ENCODE results near the gene HSD17B4. TPM values are rescaled to one million over a fixed set of nuclear protein-coding genes. Genes with fewer than 3 reads are reported as not detected.
"Not testable (repeated sequence)": the region's sequence is repeated elsewhere in the genome, so short reads cannot be mapped to it uniquely, and the experiment has no call there.

HSD17B4 gene
- total and polyA plus RNA-seq, 2 donors (not counting 1 experiment from before 2014, with no cell fraction given) = 187 to 340 TPM

GRCh38 chr5:119444643-119445042 is 7.7 kb upstream of the HSD17B4 start:
- H3K4me2 ChIP-seq (ENCODE audit: extremely low read depth, insufficient read depth, low read length); H2AFZ ChIP-seq (ENCODE audit: low read length); H4K20me1 ChIP-seq (ENCODE audit: control insufficient read depth, extremely low read depth, insufficient read depth, low read length); H3K4me1 ChIP-seq (ENCODE audit: control insufficient read depth, extremely low read depth, insufficient read depth, low read length); H3K27ac ChIP-seq (ENCODE audit: insufficient read depth, low read length); H3K36me3 ChIP-seq (ENCODE audit: control insufficient read depth, insufficient read depth, low read length); H3K79me2 ChIP-seq (ENCODE audit: control insufficient read depth, insufficient read depth, low read length); DNase-seq (ENCODE audit: low read depth in 2 of 2); H3K4me3 ChIP-seq (replicated peaks in 1 of 4; ENCODE audit: control extremely low read depth in 1 of 4, insufficient read depth in 1 of 4, low read depth in 3 of 4, low read length in 4 of 4); H3K9ac ChIP-seq (ENCODE audit: insufficient read depth, low read length); H3K27me3 ChIP-seq (ENCODE audit: control insufficient read depth, insufficient read depth, low read length); H3K9me3 ChIP-seq (ENCODE audit: control insufficient read depth, insufficient read depth, low read depth, low read length): not testable (repeated sequence)

- no peaks in the 10 kb centered on the region for H3K4me1 ChIP-seq (ENCODE audit: control insufficient read depth, extremely low read depth, insufficient read depth, low read length)
- no peak overlapping the region for H3K9ac ChIP-seq (ENCODE audit: insufficient read depth, low read length)
- no peak overlapping the region for H3K4me2 ChIP-seq (ENCODE audit: extremely low read depth, insufficient read depth, low read length)
- H3K27ac ChIP-seq (ENCODE audit: insufficient read depth, low read length) = no peak overlapping the region
- no peaks in the 10 kb centered on the region for H4K20me1 ChIP-seq (ENCODE audit: control insufficient read depth, extremely low read depth, insufficient read depth, low read length)
- H3K79me2 ChIP-seq (ENCODE audit: control insufficient read depth, insufficient read depth, low read length) = no peaks in the 10 kb centered on the region
- H3K36me3 ChIP-seq (ENCODE audit: control insufficient read depth, insufficient read depth, low read length) = no peaks in the 10 kb centered on the region
- H3K9me3 ChIP-seq (ENCODE audit: control insufficient read depth, insufficient read depth, low read depth, low read length) = no peaks in the 10 kb centered on the region
- no peak overlapping the region for H2AFZ ChIP-seq (ENCODE audit: low read length)
- peaks cover 4% of the 10 kb centered on the region for H3K27me3 ChIP-seq (ENCODE audit: control insufficient read depth, insufficient read depth, low read length)
- DNase-seq (ENCODE audit: low read depth in 2 of 2) = no peak
- TF ChIP-seq CTCF (conservative IDR thresholded peaks at IDR 0.05 in 1 of 2, IDR thresholded peaks at IDR 0.05 in 1 of 2; ENCODE audit: low read depth in 1 of 2, low read length in 2 of 2) (no peak), EZH2 (IDR thresholded peaks at IDR 0.05; ENCODE audit: low read length, missing control alignments) (no peak)
- no peak overlapping the region for H3K4me3 ChIP-seq (replicated peaks in 1 of 4; ENCODE audit: control extremely low read depth in 1 of 4, insufficient read depth in 1 of 4, low read depth in 3 of 4, low read length in 4 of 4)
These were observed 6.8 kb upstream of the HSD17B4 start for GRCh38 chr5:119445544-119445943.

- no peak overlapping the region for H2AFZ ChIP-seq (ENCODE audit: low read length)
- no peaks in the 10 kb centered on the region for H3K36me3 ChIP-seq (ENCODE audit: control insufficient read depth, insufficient read depth, low read length)
- no peaks in the 10 kb centered on the region for H3K9me3 ChIP-seq (ENCODE audit: control insufficient read depth, insufficient read depth, low read depth, low read length)
- H3K9ac ChIP-seq (ENCODE audit: insufficient read depth, low read length) = no peak overlapping the region
- peaks cover 4% of the 10 kb centered on the region for H3K27me3 ChIP-seq (ENCODE audit: control insufficient read depth, insufficient read depth, low read length)
- H3K4me2 ChIP-seq (ENCODE audit: extremely low read depth, insufficient read depth, low read length) = no peak overlapping the region
- no peak for DNase-seq (ENCODE audit: low read depth in 2 of 2)
- H3K27ac ChIP-seq (ENCODE audit: insufficient read depth, low read length) = no peak overlapping the region
- H3K4me1 ChIP-seq (ENCODE audit: control insufficient read depth, extremely low read depth, insufficient read depth, low read length) = no peaks in the 10 kb centered on the region
- no peak overlapping the region for H3K4me3 ChIP-seq (replicated peaks in 1 of 4; ENCODE audit: control extremely low read depth in 1 of 4, insufficient read depth in 1 of 4, low read depth in 3 of 4, low read length in 4 of 4)
- H4K20me1 ChIP-seq (ENCODE audit: control insufficient read depth, extremely low read depth, insufficient read depth, low read length) = no peaks in the 10 kb centered on the region
- TF ChIP-seq CTCF (conservative IDR thresholded peaks at IDR 0.05 in 1 of 2, IDR thresholded peaks at IDR 0.05 in 1 of 2; ENCODE audit: low read depth in 1 of 2, low read length in 2 of 2) (no peak), EZH2 (IDR thresholded peaks at IDR 0.05; ENCODE audit: low read length, missing control alignments) (no peak)
- peaks cover 1% of the 10 kb centered on the region for H3K79me2 ChIP-seq (ENCODE audit: control insufficient read depth, insufficient read depth, low read length)
These were observed 2.4 kb upstream of the HSD17B4 start for GRCh38 chr5:119449882-119450281.

GRCh38 chr5:119450627-119451026 is 1.7 kb upstream of the HSD17B4 start:
- not testable (repeated sequence) for H3K36me3 ChIP-seq (ENCODE audit: control insufficient read depth, insufficient read depth, low read length); H4K20me1 ChIP-seq (ENCODE audit: control insufficient read depth, extremely low read depth, insufficient read depth, low read length); H3K4me1 ChIP-seq (ENCODE audit: control insufficient read depth, extremely low read depth, insufficient read depth, low read length); H2AFZ ChIP-seq (ENCODE audit: low read length); H3K4me2 ChIP-seq (ENCODE audit: extremely low read depth, insufficient read depth, low read length); H3K27me3 ChIP-seq (ENCODE audit: control insufficient read depth, insufficient read depth, low read length); H3K9ac ChIP-seq (ENCODE audit: insufficient read depth, low read length); H3K27ac ChIP-seq (ENCODE audit: insufficient read depth, low read length); DNase-seq (ENCODE audit: low read depth in 2 of 2); H3K4me3 ChIP-seq (replicated peaks in 1 of 4; ENCODE audit: control extremely low read depth in 1 of 4, insufficient read depth in 1 of 4, low read depth in 3 of 4, low read length in 4 of 4); H3K79me2 ChIP-seq (ENCODE audit: control insufficient read depth, insufficient read depth, low read length); H3K9me3 ChIP-seq (ENCODE audit: control insufficient read depth, insufficient read depth, low read depth, low read length)

Data from fibroblast of lung (primary cell).